ENCODE measurements around the gene FOXP1.

The FOXP1 gene

GRCh38 chr3:71484047-71484446 is 99.5 kb downstream of the FOXP1 start:
- no peak overlapping the region for H3K27ac ChIP-seq (ENCODE audit: low read depth, low read length)
- H3K9me3 ChIP-seq (ENCODE audit: control insufficient read depth in 5 of 5, low read length in 5 of 5): no peaks in the 10 kb centered on the region

GRCh38 chr3:71482771-71483170 is 100.8 kb downstream of the FOXP1 start:
- Histone ChIP-seq H3K4me1 (ENCODE audit: control insufficient read depth in 5 of 5, insufficient read depth in 5 of 5, low read length in 5 of 5) (no peaks in the 10 kb centered on the region), H3K27ac (ENCODE audit: low read depth, low read length) (no peak overlapping the region), H3K9me3 (ENCODE audit: control insufficient read depth in 5 of 5, low read length in 5 of 5) (no peaks in the 10 kb centered on the region), H3K36me3 (ENCODE audit: control insufficient read depth in 5 of 5, insufficient read depth in 5 of 5, low read length in 5 of 5) (no peaks in the 10 kb centered on the region), H3K27me3 (ENCODE audit: control insufficient read depth in 5 of 5, insufficient read depth in 4 of 5, low read length in 5 of 5) (no peaks in the 10 kb centered on the region), H3K9ac (ENCODE audit: low read length in 5 of 5) (no peak overlapping the region), H3K4me3 (ENCODE audit: low read depth in 1 of 5, low read length in 5 of 5) (no peak overlapping the region)

More at GRCh38 chr3:71484047-71484446, 99.5 kb downstream of the FOXP1 start:
- Histone ChIP-seq H3K9ac (ENCODE audit: low read length in 5 of 5) (no peak overlapping the region), H3K4me1 (ENCODE audit: control insufficient read depth in 5 of 5, insufficient read depth in 5 of 5, low read length in 5 of 5) (no peaks in the 10 kb centered on the region), H3K36me3 (ENCODE audit: control insufficient read depth in 5 of 5, insufficient read depth in 5 of 5, low read length in 5 of 5) (peaks cover 0 to 3% (median 0%) of the 10 kb centered on the region in 5 donors), H3K27me3 (ENCODE audit: control insufficient read depth in 5 of 5, insufficient read depth in 4 of 5, low read length in 5 of 5) (no peaks in the 10 kb centered on the region), H3K4me3 (ENCODE audit: low read depth in 1 of 5, low read length in 5 of 5) (no peak overlapping the region)

GRCh38 chr3:71478568-71478967 is 105.0 kb downstream of the FOXP1 start:
- H3K27ac ChIP-seq (ENCODE audit: low read depth, low read length): no peak overlapping the region
- H3K4me3 ChIP-seq (ENCODE audit: low read depth in 1 of 5, low read length in 5 of 5): no peak overlapping the region
- H3K4me1 ChIP-seq (ENCODE audit: control insufficient read depth in 5 of 5, insufficient read depth in 5 of 5, low read length in 5 of 5): no peaks in the 10 kb centered on the region
- no peak overlapping the region for H3K9ac ChIP-seq (ENCODE audit: low read length in 5 of 5)
- H3K9me3 ChIP-seq (ENCODE audit: control insufficient read depth in 5 of 5, low read length in 5 of 5): peaks cover 1 to 4% (median 3%) of the 10 kb centered on the region in 5 donors
- no peaks in the 10 kb centered on the region for H3K36me3 ChIP-seq (ENCODE audit: control insufficient read depth in 5 of 5, insufficient read depth in 5 of 5, low read length in 5 of 5)
- H3K27me3 ChIP-seq (ENCODE audit: control insufficient read depth in 5 of 5, insufficient read depth in 4 of 5, low read length in 5 of 5): no peaks in the 10 kb centered on the region

- H3K27ac ChIP-seq (ENCODE audit: low read depth, low read length): no peak overlapping the region
- H3K27me3 ChIP-seq (ENCODE audit: control insufficient read depth in 5 of 5, insufficient read depth in 4 of 5, low read length in 5 of 5): no peaks in the 10 kb centered on the region
- no peak overlapping the region for H3K9ac ChIP-seq (ENCODE audit: low read length in 5 of 5)
- peaks cover 2 to 9% (median 4%) of the 10 kb centered on the region in 5 donors for H3K9me3 ChIP-seq (ENCODE audit: control insufficient read depth in 5 of 5, low read length in 5 of 5)
- H3K4me3 ChIP-seq (ENCODE audit: low read depth in 1 of 5, low read length in 5 of 5): no peak overlapping the region
- H3K4me1 ChIP-seq (ENCODE audit: control insufficient read depth in 5 of 5, insufficient read depth in 5 of 5, low read length in 5 of 5): no peaks in the 10 kb centered on the region
- no peaks in the 10 kb centered on the region for H3K36me3 ChIP-seq (ENCODE audit: control insufficient read depth in 5 of 5, insufficient read depth in 5 of 5, low read length in 5 of 5)
Observed at GRCh38 chr3:71476950-71477349, 106.6 kb downstream of the FOXP1 start.

GRCh38 chr3:71469138-71469435 is 114.4 kb downstream of the FOXP1 start:
- Histone ChIP-seq H3K4me3 (ENCODE audit: low read depth in 1 of 5, low read length in 5 of 5) (no peak overlapping the region), H3K27ac (ENCODE audit: low read depth, low read length) (no peak overlapping the region), H3K9me3 (ENCODE audit: control insufficient read depth in 5 of 5, low read length in 5 of 5) (peaks cover 2 to 8% (median 4%) of the 10 kb centered on the region in 5 donors), H3K9ac (ENCODE audit: low read length in 5 of 5) (no peak overlapping the region), H3K4me1 (ENCODE audit: control insufficient read depth in 5 of 5, insufficient read depth in 5 of 5, low read length in 5 of 5) (peaks cover 0 to 4% (median 0%) of the 10 kb centered on the region in 5 donors), H3K27me3 (ENCODE audit: control insufficient read depth in 5 of 5, insufficient read depth in 4 of 5, low read length in 5 of 5) (no peaks in the 10 kb centered on the region), H3K36me3 (ENCODE audit: control insufficient read depth in 5 of 5, insufficient read depth in 5 of 5, low read length in 5 of 5) (no peaks in the 10 kb centered on the region)

- H3K4me1 ChIP-seq (ENCODE audit: control insufficient read depth in 5 of 5, insufficient read depth in 5 of 5, low read length in 5 of 5): peaks cover 0 to 4% (median 0%) of the 10 kb centered on the region in 5 donors
- H3K27ac ChIP-seq (ENCODE audit: low read depth, low read length): no peak overlapping the region
- no peak overlapping the region for H3K9ac ChIP-seq (ENCODE audit: low read length in 5 of 5)
- no peaks in the 10 kb centered on the region for H3K27me3 ChIP-seq (ENCODE audit: control insufficient read depth in 5 of 5, insufficient read depth in 4 of 5, low read length in 5 of 5)
- H3K4me3 ChIP-seq (ENCODE audit: low read depth in 1 of 5, low read length in 5 of 5): no peak overlapping the region
- no peaks in the 10 kb centered on the region for H3K36me3 ChIP-seq (ENCODE audit: control insufficient read depth in 5 of 5, insufficient read depth in 5 of 5, low read length in 5 of 5)
- H3K9me3 ChIP-seq (ENCODE audit: control insufficient read depth in 5 of 5, low read length in 5 of 5): peaks cover under 1 to 4% (median under 1%) of the 10 kb centered on the region in 5 donors
Observed at GRCh38 chr3:71468311-71469137, 115.0 kb downstream of the FOXP1 start.

- Histone ChIP-seq H3K27ac (ENCODE audit: low read depth, low read length) (no peak overlapping the region), H3K9ac (ENCODE audit: low read length in 5 of 5) (no peak overlapping the region), H3K4me1 (ENCODE audit: control insufficient read depth in 5 of 5, insufficient read depth in 5 of 5, low read length in 5 of 5) (peaks cover 0 to 4% (median 0%) of the 10 kb centered on the region in 5 donors), H3K4me3 (ENCODE audit: low read depth in 1 of 5, low read length in 5 of 5) (no peak overlapping the region), H3K27me3 (ENCODE audit: control insufficient read depth in 5 of 5, insufficient read depth in 4 of 5, low read length in 5 of 5) (no peaks in the 10 kb centered on the region), H3K36me3 (ENCODE audit: control insufficient read depth in 5 of 5, insufficient read depth in 5 of 5, low read length in 5 of 5) (no peaks in the 10 kb centered on the region), H3K9me3 (ENCODE audit: control insufficient read depth in 5 of 5, low read length in 5 of 5) (no peaks in the 10 kb centered on the region)
Observed at GRCh38 chr3:71466483-71466882, 117.0 kb downstream of the FOXP1 start.

GRCh38 chr3:71465371-71466036 is 118.0 kb downstream of the FOXP1 start:
- H3K9ac ChIP-seq (ENCODE audit: low read length in 5 of 5): no peak overlapping the region

GRCh38 chr3:71464613-71465012 is 118.9 kb downstream of the FOXP1 start:
- Histone ChIP-seq H3K4me1 (ENCODE audit: control insufficient read depth in 5 of 5, insufficient read depth in 5 of 5, low read length in 5 of 5) (peaks cover 0 to 4% (median 0%) of the 10 kb centered on the region in 5 donors), H3K9me3 (ENCODE audit: control insufficient read depth in 5 of 5, low read length in 5 of 5) (no peaks in the 10 kb centered on the region), H3K27ac (ENCODE audit: low read depth, low read length) (no peak overlapping the region)

More at GRCh38 chr3:71465371-71466036, 118.0 kb downstream of the FOXP1 start:
- Histone ChIP-seq H3K27me3 (ENCODE audit: control insufficient read depth in 5 of 5, insufficient read depth in 4 of 5, low read length in 5 of 5) (no peaks in the 10 kb centered on the region), H3K4me1 (ENCODE audit: control insufficient read depth in 5 of 5, insufficient read depth in 5 of 5, low read length in 5 of 5) (peaks cover 0 to 4% (median 0%) of the 10 kb centered on the region in 5 donors), H3K9me3 (ENCODE audit: control insufficient read depth in 5 of 5, low read length in 5 of 5) (no peaks in the 10 kb centered on the region), H3K4me3 (ENCODE audit: low read depth in 1 of 5, low read length in 5 of 5) (no peak overlapping the region), H3K27ac (ENCODE audit: low read depth, low read length) (no peak overlapping the region), H3K36me3 (ENCODE audit: control insufficient read depth in 5 of 5, insufficient read depth in 5 of 5, low read length in 5 of 5) (no peaks in the 10 kb centered on the region)

GRCh38 chr3:71463617-71464016 is 119.9 kb downstream of the FOXP1 start:
- Histone ChIP-seq H3K9me3 (ENCODE audit: control insufficient read depth in 5 of 5, low read length in 5 of 5) (no peaks in the 10 kb centered on the region), H3K4me3 (ENCODE audit: low read depth in 1 of 5, low read length in 5 of 5) (no peak overlapping the region), H3K27ac (ENCODE audit: low read depth, low read length) (no peak overlapping the region), H3K27me3 (ENCODE audit: control insufficient read depth in 5 of 5, insufficient read depth in 4 of 5, low read length in 5 of 5) (no peaks in the 10 kb centered on the region), H3K9ac (ENCODE audit: low read length in 5 of 5) (no peak overlapping the region), H3K4me1 (ENCODE audit: control insufficient read depth in 5 of 5, insufficient read depth in 5 of 5, low read length in 5 of 5) (no peaks in the 10 kb centered on the region), H3K36me3 (ENCODE audit: control insufficient read depth in 5 of 5, insufficient read depth in 5 of 5, low read length in 5 of 5) (no peaks in the 10 kb centered on the region)

More at GRCh38 chr3:71464613-71465012, 118.9 kb downstream of the FOXP1 start:
- no peak overlapping the region for H3K9ac ChIP-seq (ENCODE audit: low read length in 5 of 5)
- H3K27me3 ChIP-seq (ENCODE audit: control insufficient read depth in 5 of 5, insufficient read depth in 4 of 5, low read length in 5 of 5): no peaks in the 10 kb centered on the region
- no peaks in the 10 kb centered on the region for H3K36me3 ChIP-seq (ENCODE audit: control insufficient read depth in 5 of 5, insufficient read depth in 5 of 5, low read length in 5 of 5)
- no peak overlapping the region for H3K4me3 ChIP-seq (ENCODE audit: low read depth in 1 of 5, low read length in 5 of 5)

Data from subcutaneous abdominal adipose tissue (tissue), 5 donors.